Uterus (tissue), 2 donors: Measurements from ENCODE around the gene TSPAN9.

Experiments used
- CTCF ChIP-seq, 4 experiments: fragments of 200-600 bp in 2 of 4; fragments of 450-650 bp in 2 of 4; sonication (generic) in 2 of 4; IDR thresholded peaks; one replicate each; pipeline ENCODE4 v1.5.1; 2016 to 2019; ENCODE audit warnings: antibody characterized with exemption in 4 of 4, mild to moderate bottlenecking in 2 of 4, moderate library complexity in 1 of 4
- POLR2A ChIP-seq, 2 donors: fragments of 450-650 bp; IDR thresholded peaks; one replicate each; pipeline ENCODE4 v1.6.1; 2016; ENCODE audit warnings: antibody characterized with exemption in 2 of 2, mild to moderate bottlenecking in 1 of 2, moderate library complexity in 1 of 2

GRCh38 chr12:3150308-3150670 is 73.1 kb downstream of the TSPAN9 start:
- TF ChIP-seq POLR2A (IDR thresholded peaks at IDR 0.05) = no peak
- no peak for TF ChIP-seq CTCF (IDR thresholded peaks at IDR 0.05)
